Fibroblast of lung (primary cell): ENCODE measurements around the gene RGS12. TPM values are rescaled to one million over a fixed set of nuclear protein-coding genes. Genes with fewer than 3 reads are reported as not detected.

ENCODE experiments used
- DNase-seq, 2 donors: peaks; one replicate each; pipeline versions ENCODE4 v3.0.0 to v3.0.0-alpha.2; 2010; ENCODE audit warnings: low read depth in 2 of 2
- H2AFZ ChIP-seq: 2 replicates; pipeline ENCODE4 v1.5.1; 2012; ENCODE audit warnings: low read length, control low read depth, inconsistent platforms
- H3K27ac ChIP-seq: 2 replicates; pipeline ENCODE4 v1.5.1; 2011; ENCODE audit warnings: low read length, control low read depth; ENCODE audit not compliant: insufficient read depth
- H3K27me3 ChIP-seq: 2 replicates; pipeline ENCODE4 v1.5.1; 2011; ENCODE audit warnings: mild to moderate bottlenecking, low read length; ENCODE audit not compliant: control insufficient read depth, insufficient read depth
- H3K36me3 ChIP-seq: 2 replicates; pipeline ENCODE4 v1.5.1; 2011; ENCODE audit warnings: low read length; ENCODE audit not compliant: control insufficient read depth, insufficient read depth
- H3K4me1 ChIP-seq: 2 replicates; pipeline ENCODE4 v1.5.1; 2011; ENCODE audit warnings: low read length; ENCODE audit not compliant: control insufficient read depth, insufficient read depth; ENCODE audit errors: extremely low read depth
- H3K4me2 ChIP-seq: 2 replicates; pipeline ENCODE4 v1.5.1; 2011; ENCODE audit warnings: low read length, control low read depth; ENCODE audit not compliant: insufficient read depth; ENCODE audit errors: extremely low read depth
- H3K4me3 ChIP-seq, 4 experiments: fragments of 200-600 bp in 1 of 4; sonication (generic) in 1 of 4; replicated peaks in 1 of 4; 2 replicates each; pipeline ENCODE4 v1.5.1; 2011 to 2016; ENCODE audit warnings: low read length in 4 of 4, low read depth in 3 of 4, mild to moderate bottlenecking in 3 of 4, control low read depth in 2 of 4, inconsistent platforms in 1 of 4, mixed read lengths in 1 of 4; ENCODE audit not compliant: insufficient read depth in 1 of 4; ENCODE audit errors: control extremely low read depth in 1 of 4
- H3K79me2 ChIP-seq: 2 replicates; pipeline ENCODE4 v1.5.1; 2012; ENCODE audit warnings: mild to moderate bottlenecking, low read length, inconsistent platforms; ENCODE audit not compliant: control insufficient read depth, insufficient read depth
- H3K9ac ChIP-seq: 2 replicates; pipeline ENCODE4 v1.5.1; 2011; ENCODE audit warnings: mild to moderate bottlenecking, low read length, control low read depth; ENCODE audit not compliant: insufficient read depth
- H3K9me3 ChIP-seq: 2 replicates; pipeline ENCODE4 v1.5.1; 2012; ENCODE audit warnings: low read depth, low read length; ENCODE audit not compliant: control insufficient read depth, insufficient read depth
- H4K20me1 ChIP-seq: 2 replicates; pipeline ENCODE4 v1.5.1; 2011; ENCODE audit warnings: low read length; ENCODE audit not compliant: control insufficient read depth, insufficient read depth; ENCODE audit errors: extremely low read depth
- CTCF ChIP-seq, 2 donors: IDR thresholded peaks in 1 of 2; conservative IDR thresholded peaks in 1 of 2; 1 replicate in 1 of 2; 2 replicates in 1 of 2; pipeline ENCODE4 v1.5.1; 2011 to 2012; ENCODE audit warnings: low read length in 2 of 2, control low read depth in 1 of 2, inconsistent platforms in 1 of 2, low read depth in 1 of 2, mild to moderate bottlenecking in 1 of 2
- EZH2 ChIP-seq: IDR thresholded peaks from 2 replicates; pipeline ENCODE4 v1.5.1; 2012; ENCODE audit warnings: low read length, control low read depth, mild to moderate bottlenecking; ENCODE audit errors: missing control alignments
- polyA minus RNA-seq: library from RNA; depleted of rRNA, polyadenylated mRNA; stranded (reverse); fragments of >200 nt; gene quantifications from 2 replicates; pipeline ENCODE4 v1.2.3, GENCODE V29; 2011; ENCODE audit warnings: low replicate concordance
- polyA plus RNA-seq, 2 donors: library from polyadenylated mRNA; depleted of rRNA in 1 of 2; stranded (reverse) in 1 of 2; unstranded in 1 of 2; fragments of >200 nt; gene quantifications; 2 replicates each; pipeline ENCODE4 v1.2.1, GENCODE V29; 2011 to 2012; ENCODE audit warnings: missing spikeins in 1 of 2
- total RNA-seq: library from RNA; depleted of rRNA; stranded (reverse); fragments of >200 nt; gene quantifications from 2 replicates; pipeline ENCODE4 v1.2.1, GENCODE V29; 2014

The RGS12 gene
- total RNA-seq (15.7 and 21.1 TPM in 2 replicates), polyA plus RNA-seq (5.1 and 19.7 TPM in 2 replicates), polyA minus RNA-seq (9.1 and 38.3 TPM in 2 replicates)
- polyA plus RNA-seq (2012), result 17.1 and 18.3 TPM in 2 replicates

- peak; percentile 90 to 94 for DNase-seq
- Histone ChIP-seq H3K27ac (peak within 1 kb of the TSS; percentile 81), H3K4me2 (peak within 1 kb of the TSS; percentile 100), H3K36me3 (no peaks in the 10 kb centered on the region), H3K4me3 (peak within 1 kb of the TSS; percentile 80 to 92 (median 82)), H3K9me3 (no peaks in the 10 kb centered on the region), H4K20me1 (no peaks in the 10 kb centered on the region), H3K79me2 (peaks cover 22% of the 10 kb centered on the region), H3K4me1 (peaks cover 8% of the 10 kb centered on the region), H3K9ac (peak within 1 kb of the TSS; percentile 85), H2AFZ (peak within 1 kb of the TSS; percentile 94), H3K27me3 (no peaks in the 10 kb centered on the region)
- TF ChIP-seq CTCF (conservative IDR thresholded peaks at IDR 0.05 in 1 of 2, IDR thresholded peaks at IDR 0.05 in 1 of 2; ENCODE audit: low read depth in 1 of 2, low read length in 2 of 2), result no peak
- TF ChIP-seq EZH2, result no peak
These were observed at the start of gene RGS12 for GRCh38 chr4:3292571-3293400. Gene RGS12 (plus strand): TSS chr4:3293021. CDS start chr4:3316171, 23,150 bp downstream.

DNA sequence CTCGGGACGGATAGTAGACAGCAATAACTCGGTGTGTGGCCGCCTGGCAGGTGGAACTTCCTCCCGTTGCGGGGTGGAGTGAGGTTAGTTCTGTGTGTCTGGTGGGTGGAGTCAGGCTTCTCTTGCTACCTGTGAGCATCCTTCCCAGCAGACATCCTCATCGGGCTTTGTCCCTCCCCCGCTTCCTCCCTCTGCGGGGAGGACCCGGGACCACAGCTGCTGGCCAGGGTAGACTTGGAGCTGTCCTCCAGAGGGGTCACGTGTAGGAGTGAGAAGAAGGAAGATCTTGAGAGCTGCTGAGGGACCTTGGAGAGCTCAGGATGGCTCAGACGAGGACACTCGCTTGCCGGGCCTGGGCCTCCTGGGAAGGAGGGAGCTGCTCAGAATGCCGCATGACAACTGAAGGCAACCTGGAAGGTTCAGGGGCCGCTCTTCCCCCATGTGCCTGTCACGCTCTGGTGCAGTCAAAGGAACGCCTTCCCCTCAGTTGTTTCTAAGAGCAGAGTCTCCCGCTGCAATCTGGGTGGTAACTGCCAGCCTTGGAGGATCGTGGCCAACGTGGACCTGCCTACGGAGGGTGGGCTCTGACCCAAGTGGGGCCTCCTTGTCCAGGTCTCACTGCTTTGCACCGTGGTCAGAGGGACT, 49.6 kb upstream of the RGS12 start:
- H3K27me3 ChIP-seq, result no peaks in the 10 kb centered on the region
- H3K9me3 ChIP-seq, result no peaks in the 10 kb centered on the region
- no peaks in the 10 kb centered on the region for H3K79me2 ChIP-seq
- no peaks in the 10 kb centered on the region for H4K20me1 ChIP-seq
- no peak overlapping the region for H2AFZ ChIP-seq
- no peak overlapping the region for H3K27ac ChIP-seq
- peaks cover 2% of the 10 kb centered on the region for H3K4me1 ChIP-seq
- H3K4me2 ChIP-seq, result no peak overlapping the region
- H3K4me3 ChIP-seq, result no peak overlapping the region
- no peak overlapping the region for H3K9ac ChIP-seq
- DNase-seq, result no peak
- TF ChIP-seq CTCF (conservative IDR thresholded peaks at IDR 0.05 in 1 of 2, IDR thresholded peaks at IDR 0.05 in 1 of 2; ENCODE audit: low read depth in 1 of 2, low read length in 2 of 2) (no peak), EZH2 (no peak)
- peaks cover 5% of the 10 kb centered on the region for H3K36me3 ChIP-seq

GRCh38 chr4:3244002-3244401, 48.8 kb upstream of the RGS12 start:
- TF ChIP-seq EZH2, result no peak
- no peak for TF ChIP-seq CTCF (conservative IDR thresholded peaks at IDR 0.05 in 1 of 2, IDR thresholded peaks at IDR 0.05 in 1 of 2; ENCODE audit: low read depth in 1 of 2, low read length in 2 of 2)

More at GRCh38 chr4:3244002-3244401, 48.8 kb upstream of the RGS12 start:
- Histone ChIP-seq H3K79me2 (no peaks in the 10 kb centered on the region), H3K27ac (no peak overlapping the region), H3K27me3 (no peaks in the 10 kb centered on the region), H3K9ac (no peak overlapping the region), H3K36me3 (peaks cover 5% of the 10 kb centered on the region), H3K9me3 (no peaks in the 10 kb centered on the region), H3K4me3 (no peak overlapping the region), H3K4me1 (peaks cover 2% of the 10 kb centered on the region), H4K20me1 (no peaks in the 10 kb centered on the region), H3K4me2 (no peak overlapping the region), H2AFZ (no peak overlapping the region)
- no peak for DNase-seq
